Kidney epithelial cell (primary cell): ENCODE results near the gene SLC12A9. TPM values are rescaled to one million over a fixed set of nuclear protein-coding genes. Genes with fewer than 3 reads are reported as not detected.
"Not testable (repeated sequence)": the region's sequence is repeated elsewhere in the genome, so short reads cannot be mapped to it uniquely, and the experiment has no call there.

Source experiments
- DNase-seq: peaks from one replicate; pipeline ENCODE4 v3.0.0-alpha.2; 2010; ENCODE audit warnings: low read depth
- H3K27me3 ChIP-seq: 2 replicates; pipeline ENCODE4 v1.6.0; 2011; ENCODE audit warnings: low read length; ENCODE audit not compliant: control insufficient read depth, insufficient read depth
- H3K36me3 ChIP-seq: 2 replicates; pipeline ENCODE4 v1.5.1; 2011; ENCODE audit warnings: low read length; ENCODE audit not compliant: control insufficient read depth, insufficient read depth
- H3K4me3 ChIP-seq: 2 replicates; pipeline ENCODE4 v1.5.1; 2011; ENCODE audit warnings: low read depth, mild to moderate bottlenecking, control low read depth, low read length
- CTCF ChIP-seq: IDR thresholded peaks from 2 replicates; pipeline ENCODE4 v1.5.1; 2011; ENCODE audit warnings: mild to moderate bottlenecking, moderate library complexity, low read length, control low read depth, inconsistent platforms; ENCODE audit not compliant: insufficient read depth, poor library complexity, severe bottlenecking
- total RNA-seq: library from RNA; depleted of rRNA; stranded (reverse); fragments of >200 nt; gene quantifications from 2 replicates; pipeline ENCODE4 v1.2.3, GENCODE V29; 2015

Gene SLC12A9
- total RNA-seq, result 15.7 and 18.3 TPM in 2 replicates

- Histone ChIP-seq H3K36me3 (no peaks in the 10 kb centered on the region), H3K4me3 (peak within 1 kb of the TSS; percentile 70), H3K27me3 (no peaks in the 10 kb centered on the region)
- peak; percentile 97 for TF ChIP-seq CTCF
- DNase-seq, result no peak
Measured at GRCh38 chr7:100852048-100852872, at the start of gene SLC12A9. Gene SLC12A9 (plus strand): TSS chr7:100852713. CDS start chr7:100854198, 1,485 bp downstream.

- Histone ChIP-seq H3K4me3 (no peak overlapping the region), H3K36me3 (peaks cover 4% of the 10 kb centered on the region)
Measured at GRCh38 chr7:100802951-100803350, 49.6 kb upstream of the SLC12A9 start.

GRCh38 chr7:100803398-100804161 lies 48.9 kb upstream of the SLC12A9 start:
- Histone ChIP-seq H3K36me3 (peaks cover 4% of the 10 kb centered on the region), H3K4me3 (no peak overlapping the region), H3K27me3 (no peaks in the 10 kb centered on the region)
- no peak for TF ChIP-seq CTCF
- peak; percentile 70 for DNase-seq

More at GRCh38 chr7:100802951-100803350, 49.6 kb upstream of the SLC12A9 start:
- no peaks in the 10 kb centered on the region for H3K27me3 ChIP-seq
- no peak for DNase-seq
- no peak for TF ChIP-seq CTCF

- Histone ChIP-seq H3K27me3 (no peaks in the 10 kb centered on the region), H3K36me3 (peaks cover 4% of the 10 kb centered on the region), H3K4me3 (no peak overlapping the region)
- no peak for DNase-seq
- no peak for TF ChIP-seq CTCF
Measured at GRCh38 chr7:100804681-100805431, 47.7 kb upstream of the SLC12A9 start.

- H3K36me3 ChIP-seq, result peaks cover 5% of the 10 kb centered on the region
- DNase-seq, result no peak
Measured at GRCh38 chr7:100806276-100806675, 46.2 kb upstream of the SLC12A9 start.

GRCh38 chr7:100806883-100807282 lies 45.6 kb upstream of the SLC12A9 start:
- H3K36me3 ChIP-seq, DNase-seq, H3K27me3 ChIP-seq, H3K4me3 ChIP-seq: not testable (repeated sequence)

More at GRCh38 chr7:100806276-100806675, 46.2 kb upstream of the SLC12A9 start:
- TF ChIP-seq CTCF, result no peak
- Histone ChIP-seq H3K27me3 (no peaks in the 10 kb centered on the region), H3K4me3 (no peak overlapping the region)
